Stomach (tissue), 9 donors: ENCODE data around the gene INPP5A. TPM values are rescaled to one million over a fixed set of nuclear protein-coding genes. Genes with fewer than 3 reads are reported as not detected.

Experiments
- DNase-seq, 2 donors: peaks; one replicate each; pipeline versions ENCODE4 v3.0.0 to v3.0.0-alpha.2; 2013 to 2019
- H3K27ac ChIP-seq, 5 donors: fragments of 200-600 bp in 4 of 5; sonication (generic) in 4 of 5; one replicate each; pipeline ENCODE4 v1.5.1; 2013 to 2019; ENCODE audit warnings: mild to moderate bottlenecking in 1 of 5, moderate library complexity in 1 of 5
- H3K27me3 ChIP-seq, 3 donors: fragments of 200-600 bp; sonication (generic); one replicate each; pipeline ENCODE4 v1.5.1; 2017 to 2019; ENCODE audit warnings: mixed run types in 1 of 3
- H3K36me3 ChIP-seq, 4 donors: fragments of 200-600 bp; sonication (generic); 1 replicate in 3 of 4; 2 replicates in 1 of 4; pipeline ENCODE4 v1.5.1; 2016 to 2019
- H3K4me1 ChIP-seq, 4 donors: fragments of 200-600 bp; sonication (generic); one replicate each; pipeline ENCODE4 v1.5.1; 2016 to 2019
- H3K4me3 ChIP-seq, 4 donors: fragments of 200-600 bp; sonication (generic) in 3 of 4; one replicate each; pipeline ENCODE4 v1.5.1; 2016 to 2019; ENCODE audit warnings: mild to moderate bottlenecking in 1 of 4
- H3K9me3 ChIP-seq, 4 donors: fragments of 200-600 bp; sonication (generic); one replicate each; pipeline ENCODE4 v1.5.1; 2016 to 2019
- CTCF ChIP-seq, 7 experiments: fragments of 450-650 bp in 4 of 7; fragments of 200-600 bp in 3 of 7; sonication (generic) in 3 of 7; IDR thresholded peaks; one replicate each; pipeline ENCODE4 v1.5.1; 2016 to 2019; ENCODE audit warnings: antibody characterized with exemption in 7 of 7, control low read depth in 2 of 7, mild to moderate bottlenecking in 1 of 7
- EP300 ChIP-seq: sonication (generic); formaldehyde crosslinking; IDR thresholded peaks from one replicate; pipeline ENCODE4 v1.6.1; 2017; ENCODE audit warnings: antibody characterized with exemption
- POLR2A ChIP-seq, 4 donors: fragments of 450-650 bp; IDR thresholded peaks; one replicate each; pipeline ENCODE4 v1.6.1; 2016; ENCODE audit warnings: antibody characterized with exemption in 4 of 4, control low read depth in 2 of 4, mild to moderate bottlenecking in 1 of 4, moderate library complexity in 1 of 4
- POLR2AphosphoS5 ChIP-seq, 3 donors: sonication (generic); formaldehyde crosslinking; IDR thresholded peaks; one replicate each; pipeline ENCODE4 v1.6.1; 2016; ENCODE audit warnings: antibody characterized with exemption in 3 of 3
- WGBS, 5 donors: extraction: QIAGEN DNeasy Blood & Tissue Kit in 3 of 5; methylation state at CpG; one replicate each; pipeline versions ENCODE4 v1.1.5 to v1.1.7; 2013 to 2018; 5-methylcytosine and 5-hydroxymethylcytosine counted together
- intact Hi-C: fragments of 100-400 bp; cut with DNase I; formaldehyde crosslinking; loops from one replicate; pipeline ENCODE4 v1.15.1; 2023; ENCODE audit warnings: low total_unique reads
- polyA plus RNA-seq, 3 donors: library from polyadenylated mRNA; stranded (reverse); fragments of 200-250 nt; gene quantifications; one replicate each; pipeline ENCODE4 v1.2.3, GENCODE V29; 2013
- total RNA-seq, 5 donors: library from RNA; depleted of rRNA; stranded (reverse); fragments of >200 nt; gene quantifications; one replicate each; pipeline versions ENCODE4 v1.1.0 to v1.2.3, GENCODE V29; 2014 to 2016
- donor health status: healthy with polysubstance abuse.
- donor health status: Bipolar disorder and iron deficiency.
- donor health status: healthy.

The INPP5A gene
- total and polyA plus RNA-seq, 8 donors: 17.2 to 72.3 (median 31.0) TPM

- DNase-seq: no peak
Observed at GRCh38 chr10:132708441-132708840, 170.9 kb downstream of the INPP5A start.

GRCh38 chr10:132708936-132709335, 171.3 kb downstream of the INPP5A start:
- Histone ChIP-seq H3K27me3 (no peaks in the 10 kb centered on the region), H3K4me3 (no peak overlapping the region), H3K9me3 (peaks cover 0 to 21% (median 10%) of the 10 kb centered on the region in 4 donors), H3K27ac (no peak overlapping the region), H3K4me1 (peaks cover 0 to 22% (median 16%) of the 10 kb centered on the region in 4 donors), H3K36me3 (peaks cover 20 to 85% (median 70%) of the 10 kb centered on the region in 4 donors)
- intact Hi-C loops: no loop called here
- no peak for DNase-seq
- WGBS, 5 donors: 86 to 92% (median 88%) methylated on average over 2 to 4 of the region's 4 CpGs
- no peak for TF ChIP-seq POLR2A (IDR thresholded peaks at IDR 0.05)
- no peak for TF ChIP-seq CTCF (IDR thresholded peaks at IDR 0.05)

More at GRCh38 chr10:132708441-132708840, 170.9 kb downstream of the INPP5A start:
- H3K36me3 ChIP-seq: peaks cover 20 to 80% (median 67%) of the 10 kb centered on the region in 4 donors
- peaks cover 0 to 21% (median 10%) of the 10 kb centered on the region in 4 donors for H3K9me3 ChIP-seq
- H3K4me3 ChIP-seq: no peak overlapping the region
- no peak overlapping the region for H3K27ac ChIP-seq
- peaks cover 0 to 17% (median 11%) of the 10 kb centered on the region in 4 donors for H3K4me1 ChIP-seq
- no peak for TF ChIP-seq EP300
- 91 to 96% (median 96%) methylated on average over 12 to 15 of the region's 15 CpGs for WGBS, 5 donors
- intact Hi-C loops: no loop called here
- no peaks in the 10 kb centered on the region for H3K27me3 ChIP-seq

DNA sequence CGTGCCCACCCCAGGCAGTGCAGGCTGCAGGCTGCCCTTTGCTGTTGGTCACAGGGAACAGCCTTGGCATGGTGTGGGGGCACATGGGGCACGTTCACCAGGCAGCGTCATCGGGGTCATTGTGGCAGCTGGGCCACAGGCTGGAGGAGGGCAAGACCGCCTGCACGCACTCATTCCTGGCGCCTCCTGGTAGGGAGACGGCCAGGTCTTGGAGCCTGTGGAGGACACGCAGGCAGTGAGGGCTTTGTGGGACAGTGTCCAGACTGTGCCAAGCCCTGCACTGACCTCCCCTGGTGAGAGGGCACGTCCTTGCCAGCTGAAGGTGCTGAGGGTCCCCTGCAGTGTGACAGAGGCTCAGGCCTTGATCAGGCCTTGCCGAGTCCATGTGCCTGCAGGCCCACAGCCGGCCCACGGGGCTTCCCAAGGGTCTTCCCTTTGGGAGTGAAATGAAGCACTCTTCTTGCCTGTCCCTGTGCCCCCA, 171.9 kb downstream of the INPP5A start:
- H3K36me3 ChIP-seq: peaks cover 20 to 91% (median 73%) of the 10 kb centered on the region in 4 donors

DNA sequence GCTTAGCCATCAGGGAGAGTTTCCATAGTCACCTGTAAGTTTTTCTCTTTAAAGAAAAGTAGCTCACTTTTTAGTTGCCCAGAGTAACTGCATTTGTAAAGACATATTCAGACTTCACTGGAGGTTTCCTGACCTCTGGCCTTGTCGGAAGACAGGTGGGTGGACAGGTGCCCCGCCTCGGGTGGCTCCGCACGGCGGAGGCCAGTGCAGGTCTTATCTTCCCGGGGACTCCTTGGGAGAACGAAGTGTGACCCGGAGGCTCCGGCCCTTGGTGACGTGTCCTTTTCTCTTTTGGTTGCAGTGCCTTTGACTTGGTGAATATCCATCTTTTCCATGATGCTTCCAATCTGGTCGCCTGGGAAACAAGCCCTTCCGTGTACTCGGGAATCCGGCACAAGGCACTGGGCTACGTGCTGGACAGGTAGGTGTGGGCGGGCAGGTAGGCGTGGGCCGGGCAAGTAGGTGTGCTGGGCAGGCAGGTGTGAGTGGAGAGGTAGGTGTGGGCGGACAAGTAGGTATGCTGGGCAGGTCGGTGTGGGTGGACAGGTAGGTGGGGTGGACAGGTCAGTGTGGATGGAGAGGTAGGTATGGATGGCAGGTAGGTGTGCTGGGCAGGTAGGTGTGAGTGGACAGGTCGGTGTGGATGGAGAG, 172.6 kb downstream of the INPP5A start:
- no peak overlapping the region for H3K4me3 ChIP-seq
- no peak for DNase-seq
- H3K36me3 ChIP-seq: peaks cover 20 to 91% (median 71%) of the 10 kb centered on the region in 4 donors
- H3K9me3 ChIP-seq: peaks cover 0 to 16% (median 8%) of the 10 kb centered on the region in 4 donors
- intact Hi-C loops: no loop called here
- H3K27me3 ChIP-seq: no peaks in the 10 kb centered on the region
- H3K4me1 ChIP-seq: peaks cover 0 to 32% (median 18%) of the 10 kb centered on the region in 4 donors
- WGBS, 5 donors: 90 to 95% (median 93%) methylated on average over 22 of the region's 22 CpGs
- no peak for TF ChIP-seq EP300
- TF ChIP-seq POLR2A (IDR thresholded peaks at IDR 0.05): no peak
- no peak for TF ChIP-seq POLR2AphosphoS5 (IDR thresholded peaks at IDR 0.05)
- TF ChIP-seq CTCF (IDR thresholded peaks at IDR 0.05): no peak
- H3K27ac ChIP-seq: no peak overlapping the region

More for the DNA sequence above, 171.9 kb downstream of the INPP5A start:
- peaks cover 0 to 28% (median 18%) of the 10 kb centered on the region in 4 donors for H3K4me1 ChIP-seq
- no peak for DNase-seq
- intact Hi-C loops: no loop called here
- TF ChIP-seq POLR2AphosphoS5 (IDR thresholded peaks at IDR 0.05): no peak
- TF ChIP-seq CTCF (IDR thresholded peaks at IDR 0.05): no peak
- TF ChIP-seq EP300: no peak
- TF ChIP-seq POLR2A (IDR thresholded peaks at IDR 0.05): no peak
- H3K27me3 ChIP-seq: no peaks in the 10 kb centered on the region
- H3K4me3 ChIP-seq: no peak overlapping the region
- no peak overlapping the region for H3K27ac ChIP-seq
- 88 to 97% (median 92%) methylated on average over 10 to 13 of the region's 13 CpGs for whole genome bisulfite sequencing, 5 donors
- peaks cover 0 to 21% (median 10%) of the 10 kb centered on the region in 4 donors for H3K9me3 ChIP-seq
